ENCODE data around the gene SLC39A9. TPM values are rescaled to one million over a fixed set of nuclear protein-coding genes. Genes with fewer than 3 reads are reported as not detected.
A peak's percentile ranks its signal among the peaks of the same experiment; 100 is the strongest.
"Not testable (repeated sequence)": the region's sequence is repeated elsewhere in the genome, so short reads cannot be mapped to it uniquely, and the experiment has no call there.

The SLC39A9 gene
- polyA plus RNA-seq, 1 donor from 2014 or later: 88.5 TPM

GRCh38 chr14:69473946-69474345, 75.5 kb downstream of the SLC39A9 start:
- no peak overlapping the region for H2AFZ ChIP-seq (ENCODE audit: low read depth, low read length)
- H3K4me2 ChIP-seq (ENCODE audit: low read length): no peak overlapping the region
- no peaks in the 10 kb centered on the region for H3K9me3 ChIP-seq (ENCODE audit: low read length)

GRCh38 chr14:69475194-69475818, 76.8 kb downstream of the SLC39A9 start:
- H3K36me3 ChIP-seq (ENCODE audit: insufficient read depth, low read length): no peaks in the 10 kb centered on the region
- no peaks in the 10 kb centered on the region for H4K20me1 ChIP-seq (ENCODE audit: insufficient read depth)
- no peak overlapping the region for H3K4me2 ChIP-seq (ENCODE audit: low read length)
- no peak overlapping the region for H3K4me3 ChIP-seq (ENCODE audit: low read length)
- H3K9me2 ChIP-seq (ENCODE audit: insufficient read depth, low read length): no peaks in the 10 kb centered on the region
- H3K9ac ChIP-seq (ENCODE audit: low read length): no peak overlapping the region
- H3K27ac ChIP-seq (ENCODE audit: low read length): no peak overlapping the region
- H3F3A ChIP-seq (ENCODE audit: insufficient read depth, low read length, poor library complexity, severe bottlenecking): no peaks in the 10 kb centered on the region
- no peak overlapping the region for H2AFZ ChIP-seq (ENCODE audit: low read depth, low read length)
- no peaks in the 10 kb centered on the region for H3K27me3 ChIP-seq (ENCODE audit: insufficient read depth, low read depth, low read length)
- H3K9me3 ChIP-seq (ENCODE audit: low read length): no peaks in the 10 kb centered on the region
- no peaks in the 10 kb centered on the region for H3K79me2 ChIP-seq (replicated peaks; ENCODE audit: insufficient read depth, low read length)
- TF ChIP-seq CTCF (IDR thresholded peaks at IDR 0.05; ENCODE audit: poor library complexity, severe bottlenecking) (peak; percentile 14), MXI1 (conservative IDR thresholded peaks at IDR 0.05; ENCODE audit: poor library complexity, severe bottlenecking) (no peak)

More at GRCh38 chr14:69473946-69474345, 75.5 kb downstream of the SLC39A9 start:
- no peaks in the 10 kb centered on the region for H3K9me2 ChIP-seq (ENCODE audit: insufficient read depth, low read length)
- H3K27ac ChIP-seq (ENCODE audit: low read length): no peak overlapping the region
- no peaks in the 10 kb centered on the region for H4K20me1 ChIP-seq (ENCODE audit: insufficient read depth)
- H3K79me2 ChIP-seq (replicated peaks; ENCODE audit: insufficient read depth, low read length): no peaks in the 10 kb centered on the region
- H3K9ac ChIP-seq (ENCODE audit: low read length): no peak overlapping the region
- no peaks in the 10 kb centered on the region for H3K27me3 ChIP-seq (ENCODE audit: insufficient read depth, low read depth, low read length)
- H3K4me3 ChIP-seq (ENCODE audit: low read length): no peak overlapping the region
- no peaks in the 10 kb centered on the region for H3F3A ChIP-seq (ENCODE audit: insufficient read depth, low read length, poor library complexity, severe bottlenecking)
- no peaks in the 10 kb centered on the region for H3K36me3 ChIP-seq (ENCODE audit: insufficient read depth, low read length)
- TF ChIP-seq TAF1 (IDR thresholded peaks at IDR 0.05; ENCODE audit: low read depth) (no peak), SMC3 (conservative IDR thresholded peaks at IDR 0.05; ENCODE audit: poor library complexity) (no peak), MXI1 (conservative IDR thresholded peaks at IDR 0.05; ENCODE audit: poor library complexity, severe bottlenecking) (no peak), EZH2 (IDR thresholded peaks at IDR 0.05; ENCODE audit: borderline replicate concordance, insufficient read depth, low read length, poor library complexity, severe bottlenecking) (no peak)

GRCh38 chr14:69476824-69477450, 78.4 kb downstream of the SLC39A9 start:
- not testable (repeated sequence) for H3F3A ChIP-seq (ENCODE audit: insufficient read depth, low read length, poor library complexity, severe bottlenecking); H3K9me3 ChIP-seq (ENCODE audit: low read length); H3K27me3 ChIP-seq (ENCODE audit: insufficient read depth, low read depth, low read length); H2AFZ ChIP-seq (ENCODE audit: low read depth, low read length); H4K20me1 ChIP-seq (ENCODE audit: insufficient read depth); H3K9me2 ChIP-seq (ENCODE audit: insufficient read depth, low read length); H3K4me2 ChIP-seq (ENCODE audit: low read length); H3K36me3 ChIP-seq (ENCODE audit: insufficient read depth, low read length); H3K79me2 ChIP-seq (replicated peaks; ENCODE audit: insufficient read depth, low read length); H3K4me3 ChIP-seq (ENCODE audit: low read length); H3K27ac ChIP-seq (ENCODE audit: low read length); H3K9ac ChIP-seq (ENCODE audit: low read length)

GRCh38 chr14:69478055-69478454, 79.6 kb downstream of the SLC39A9 start:
- H4K20me1 ChIP-seq (ENCODE audit: insufficient read depth); H3K9me3 ChIP-seq (ENCODE audit: low read length); H3K4me3 ChIP-seq (ENCODE audit: low read length); H3K4me2 ChIP-seq (ENCODE audit: low read length); H2AFZ ChIP-seq (ENCODE audit: low read depth, low read length); H3K27ac ChIP-seq (ENCODE audit: low read length); H3F3A ChIP-seq (ENCODE audit: insufficient read depth, low read length, poor library complexity, severe bottlenecking); H3K36me3 ChIP-seq (ENCODE audit: insufficient read depth, low read length); H3K9ac ChIP-seq (ENCODE audit: low read length); H3K9me2 ChIP-seq (ENCODE audit: insufficient read depth, low read length); H3K79me2 ChIP-seq (replicated peaks; ENCODE audit: insufficient read depth, low read length): not testable (repeated sequence)
- H3K27me3 ChIP-seq (ENCODE audit: insufficient read depth, low read depth, low read length): peaks cover 17% of the 10 kb centered on the region
